Measurements from ENCODE around the gene PLAC1. TPM values are rescaled to one million over a fixed set of nuclear protein-coding genes. Genes with fewer than 3 reads are reported as not detected.

The PLAC1 gene
- total RNA-seq, 1 experiment from 2014 or later = 2.7 TPM

DNA sequence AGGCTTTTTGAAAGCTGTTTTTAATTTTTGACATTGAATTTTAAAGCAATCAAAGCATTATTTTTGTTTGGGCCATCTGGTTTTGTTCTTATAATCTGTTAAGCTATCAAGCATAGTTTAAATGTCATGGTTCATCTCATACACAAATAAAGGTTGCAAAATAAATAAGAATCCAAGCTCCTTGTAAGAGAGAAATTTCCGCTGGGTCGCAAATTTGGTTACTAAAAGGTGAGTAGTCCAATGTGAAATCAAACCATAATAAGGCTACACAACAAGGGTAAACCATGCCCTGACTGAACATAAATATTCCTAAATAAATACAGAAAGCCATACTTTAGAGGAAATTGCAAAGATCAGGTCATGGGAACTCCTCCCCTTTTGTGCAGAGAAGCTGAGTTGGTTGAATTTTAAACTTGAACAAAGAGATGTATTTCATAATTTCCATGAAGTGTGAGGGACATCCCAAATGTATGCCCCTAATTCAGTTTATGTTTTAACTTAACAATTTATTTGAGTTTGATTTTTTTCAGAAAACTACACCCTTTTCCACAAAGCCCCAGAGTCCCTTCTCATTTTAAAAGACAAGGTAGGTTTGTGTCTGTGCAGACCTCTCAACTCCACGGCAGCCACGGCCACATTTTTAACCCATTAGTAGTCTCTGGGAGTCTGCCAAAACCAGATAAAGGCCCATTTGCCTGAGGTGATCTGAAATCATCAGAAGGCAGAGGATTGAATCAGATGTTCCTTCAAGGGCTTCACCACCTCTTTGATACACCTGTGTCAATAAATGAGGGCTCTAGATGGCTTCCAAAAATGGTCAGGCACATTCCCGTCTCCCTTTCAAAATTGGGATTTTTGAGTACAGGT is 85.2 kb downstream of the PLAC1 start:
- no peaks in the 10 kb centered on the region for H3K9me3 Mint-ChIP-seq (ENCODE audit: unreplicated experiment)
- intact Hi-C loops (cut with micrococcal nuclease; ENCODE audit: unreplicated experiment) = no loop called here
- DNase-seq = no peak
- H3K36me3 Mint-ChIP-seq (ENCODE audit: insufficient read depth, unreplicated experiment) = no peaks in the 10 kb centered on the region
- Histone ChIP-seq H3K4me1 (no peaks in the 10 kb centered on the region), H3K4me3 (ENCODE audit: low read depth, low read length) (no peak overlapping the region), H3K27me3 (replicated peaks; ENCODE audit: control insufficient read depth, insufficient read depth, low read length) (no peaks in the 10 kb centered on the region), H3K36me3 (ENCODE audit: control insufficient read depth, insufficient read depth, low read length) (no peaks in the 10 kb centered on the region), H3K9me3 (no peaks in the 10 kb centered on the region)
- H3K27me3 Mint-ChIP-seq (ENCODE audit: insufficient read depth, unreplicated experiment) = no peaks in the 10 kb centered on the region
- CTCF ChIA-PET = no interaction called here
- H3K27ac Mint-ChIP-seq (ENCODE audit: unreplicated experiment) = no peak overlapping the region
- TF ChIP-seq, protein P1, sequence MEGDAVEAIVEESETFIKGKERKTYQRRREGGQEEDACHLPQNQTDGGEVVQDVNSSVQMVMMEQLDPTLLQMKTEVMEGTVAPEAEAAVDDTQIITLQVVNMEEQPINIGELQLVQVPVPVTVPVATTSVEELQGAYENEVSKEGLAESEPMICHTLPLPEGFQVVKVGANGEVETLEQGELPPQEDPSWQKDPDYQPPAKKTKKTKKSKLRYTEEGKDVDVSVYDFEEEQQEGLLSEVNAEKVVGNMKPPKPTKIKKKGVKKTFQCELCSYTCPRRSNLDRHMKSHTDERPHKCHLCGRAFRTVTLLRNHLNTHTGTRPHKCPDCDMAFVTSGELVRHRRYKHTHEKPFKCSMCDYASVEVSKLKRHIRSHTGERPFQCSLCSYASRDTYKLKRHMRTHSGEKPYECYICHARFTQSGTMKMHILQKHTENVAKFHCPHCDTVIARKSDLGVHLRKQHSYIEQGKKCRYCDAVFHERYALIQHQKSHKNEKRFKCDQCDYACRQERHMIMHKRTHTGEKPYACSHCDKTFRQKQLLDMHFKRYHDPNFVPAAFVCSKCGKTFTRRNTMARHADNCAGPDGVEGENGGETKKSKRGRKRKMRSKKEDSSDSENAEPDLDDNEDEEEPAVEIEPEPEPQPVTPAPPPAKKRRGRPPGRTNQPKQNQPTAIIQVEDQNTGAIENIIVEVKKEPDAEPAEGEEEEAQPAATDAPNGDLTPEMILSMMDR (IDR thresholded peaks at IDR 0.05; ENCODE audit: insufficient read depth in 1 of 2, low read depth in 1 of 2, low read length in 1 of 2, severe bottlenecking in 1 of 2, unreplicated experiment in 1 of 2) = no peak
- BruUV-seq (replicated peaks) = no TSS peak
- POLR2A ChIA-PET = no interaction called here
- no peak overlapping the region for H3K4me3 Mint-ChIP-seq (ENCODE audit: unreplicated experiment)
- H3K4me1 Mint-ChIP-seq (ENCODE audit: low read depth, unreplicated experiment) = no peaks in the 10 kb centered on the region

- Mint-ChIP-seq H3K36me3 (ENCODE audit: insufficient read depth, unreplicated experiment) (no peaks in the 10 kb centered on the region), H3K9me3 (ENCODE audit: unreplicated experiment) (no peaks in the 10 kb centered on the region), H3K4me3 (ENCODE audit: unreplicated experiment) (no peak overlapping the region), H3K27me3 (ENCODE audit: insufficient read depth, unreplicated experiment) (no peaks in the 10 kb centered on the region), H3K4me1 (ENCODE audit: low read depth, unreplicated experiment) (no peaks in the 10 kb centered on the region), H3K27ac (ENCODE audit: unreplicated experiment) (no peak overlapping the region)
- Histone ChIP-seq H3K27me3 (replicated peaks; ENCODE audit: control insufficient read depth, insufficient read depth, low read length) (no peaks in the 10 kb centered on the region), H3K4me1 (no peaks in the 10 kb centered on the region), H3K9me3 (no peaks in the 10 kb centered on the region), H3K4me3 (ENCODE audit: low read depth, low read length) (no peak overlapping the region), H3K36me3 (ENCODE audit: control insufficient read depth, insufficient read depth, low read length) (no peaks in the 10 kb centered on the region)
- intact Hi-C loops (cut with micrococcal nuclease; ENCODE audit: unreplicated experiment) = no loop called here
- no peak for DNase-seq
- POLR2A ChIA-PET = no interaction called here
- no TSS peak for BruUV-seq (replicated peaks)
- CTCF ChIA-PET = no interaction called here
- TF ChIP-seq, protein P1 (IDR thresholded peaks at IDR 0.05; ENCODE audit: insufficient read depth in 1 of 2, low read depth in 1 of 2, low read length in 1 of 2, severe bottlenecking in 1 of 2, unreplicated experiment in 1 of 2) = no peak
These were observed 86.5 kb downstream of the PLAC1 start for GRCh38 chrX:134571796-134572195.

GRCh38 chrX:134570899-134571298 is 87.4 kb downstream of the PLAC1 start:
- H3K4me3 Mint-ChIP-seq (ENCODE audit: unreplicated experiment) = no peak overlapping the region

More at GRCh38 chrX:134570899-134571298, 87.4 kb downstream of the PLAC1 start:
- H3K27me3 Mint-ChIP-seq (ENCODE audit: insufficient read depth, unreplicated experiment) = no peaks in the 10 kb centered on the region
- H3K4me1 ChIP-seq = no peaks in the 10 kb centered on the region
- H3K4me3 ChIP-seq (ENCODE audit: low read depth, low read length) = no peak overlapping the region
- H3K9me3 ChIP-seq = no peaks in the 10 kb centered on the region
- ChIA-PET CTCF (no interaction called here), POLR2A (no interaction called here)
- DNase-seq = no peak
- TF ChIP-seq, protein P1 (IDR thresholded peaks at IDR 0.05; ENCODE audit: insufficient read depth in 1 of 2, low read depth in 1 of 2, low read length in 1 of 2, severe bottlenecking in 1 of 2, unreplicated experiment in 1 of 2) = no peak
- no peaks in the 10 kb centered on the region for H3K36me3 ChIP-seq (ENCODE audit: control insufficient read depth, insufficient read depth, low read length)
- H3K27me3 ChIP-seq (replicated peaks; ENCODE audit: control insufficient read depth, insufficient read depth, low read length) = no peaks in the 10 kb centered on the region
- H3K9me3 Mint-ChIP-seq (ENCODE audit: unreplicated experiment) = no peaks in the 10 kb centered on the region
- intact Hi-C loops (cut with micrococcal nuclease; ENCODE audit: unreplicated experiment) = no loop called here
- no TSS peak for BruUV-seq (replicated peaks)
- no peaks in the 10 kb centered on the region for H3K36me3 Mint-ChIP-seq (ENCODE audit: insufficient read depth, unreplicated experiment)
- no peaks in the 10 kb centered on the region for H3K4me1 Mint-ChIP-seq (ENCODE audit: low read depth, unreplicated experiment)
- no peak overlapping the region for H3K27ac Mint-ChIP-seq (ENCODE audit: unreplicated experiment)

All from Caco-2 (cell line).